CD4-positive, alpha-beta T cell (primary cell): Measurements from ENCODE around the gene RGMA. TPM values are rescaled to one million over a fixed set of nuclear protein-coding genes. Genes with fewer than 3 reads are reported as not detected.

Source experiments
- ATAC-seq: fragments of 200-7000 bp; cut with Tn5 transposase; one replicate; pipeline ENCODE4 v1.10.0; 2022; ENCODE audit warnings: mild to moderate bottlenecking; ENCODE audit not compliant: poor library complexity
- CTCF ChIA-PET: fragments of 350-600 bp; sonication (Branson Sonifier 250); formaldehyde crosslinking; loops from one replicate; lab custom pipeline; 2021; ENCODE audit warnings: antibody characterized with exemption, inconsistent platforms; lab: Charles Lee
- POLR2A ChIA-PET: fragments of 350-600 bp; sonication (Branson Sonifier 250); formaldehyde crosslinking; loops from one replicate; lab custom pipeline; 2021; ENCODE audit warnings: antibody characterized with exemption, inconsistent platforms; lab: Charles Lee
- DNase-seq, 14 experiments: peaks; one replicate each; pipeline ENCODE4 v3.0.0-alpha.2; 2013 to 2020; ENCODE audit warnings: mixed read lengths in 2 of 14
- H3K27ac ChIP-seq, 2 donors: one replicate each; pipeline versions ENCODE4 v1.5.1 to v1.7.0; 2013; ENCODE audit warnings: low read length in 2 of 2, low read depth in 1 of 2, mild to moderate bottlenecking in 1 of 2
- H3K27me3 ChIP-seq, 2 experiments: 1 replicate in 1 of 2; 2 replicates in 1 of 2; pipeline versions ENCODE4 v1.6.1 to v1.7.0; 2013; ENCODE audit warnings: low read length in 2 of 2, control low read depth in 1 of 2, mild to moderate bottlenecking in 1 of 2, moderate library complexity in 1 of 2; ENCODE audit not compliant: insufficient read depth in 2 of 2, control insufficient read depth in 1 of 2
- H3K36me3 ChIP-seq: one replicate; pipeline ENCODE4 v1.6.1; 2013; ENCODE audit warnings: low read length, control low read depth; ENCODE audit not compliant: insufficient read depth
- H3K4me1 ChIP-seq: one replicate; pipeline ENCODE4 v1.6.1; 2013; ENCODE audit warnings: low read length, control low read depth; ENCODE audit not compliant: insufficient read depth
- H3K4me3 ChIP-seq: one replicate; pipeline ENCODE4 v1.5.1; 2013; ENCODE audit warnings: mild to moderate bottlenecking, low read length, moderate library complexity
- H3K9me3 ChIP-seq, 2 experiments: 1 replicate in 1 of 2; 2 replicates in 1 of 2; pipeline versions ENCODE4 v1.6.1 to v1.7.0; 2013; ENCODE audit warnings: low read length in 2 of 2, mild to moderate bottlenecking in 2 of 2, control low read depth in 1 of 2, moderate library complexity in 1 of 2; ENCODE audit not compliant: control insufficient read depth in 1 of 2, insufficient read depth in 1 of 2
- H3K27ac Mint-ChIP-seq: one replicate; pipeline ENCODE4 v1.8.0; 2020; ENCODE audit warnings: mixed read lengths
- H3K27me3 Mint-ChIP-seq: one replicate; pipeline ENCODE4 v1.8.0; 2021; ENCODE audit warnings: mixed read lengths
- H3K36me3 Mint-ChIP-seq: one replicate; pipeline ENCODE4 v1.8.0; 2021; ENCODE audit warnings: low read depth, mixed read lengths
- H3K4me1 Mint-ChIP-seq: one replicate; pipeline ENCODE4 v1.8.0; 2021; ENCODE audit warnings: low read depth, mixed read lengths
- H3K4me3 Mint-ChIP-seq: one replicate; pipeline ENCODE4 v1.8.0; 2020; ENCODE audit warnings: mild to moderate bottlenecking, mixed read lengths
- H3K9me3 Mint-ChIP-seq: one replicate; pipeline ENCODE4 v1.8.0; 2020; ENCODE audit warnings: mixed read lengths
- CTCF ChIP-seq: fragments of 200-600 bp; IDR thresholded peaks from one replicate; pipeline ENCODE4 v1.8.0; 2022; ENCODE audit warnings: antibody characterized with exemption, mild to moderate bottlenecking
- intact Hi-C, 2 experiments: fragments of 100-400 bp; cut with DNase I in 1 of 2; cut with micrococcal nuclease in 1 of 2; formaldehyde crosslinking; loops; one replicate each; pipeline versions ENCODE4 v1.15.1 to v1.9.0; 2023 to 2025; cut with DNase I, micrococcal nuclease
- polyA plus RNA-seq, 2 donors: library from polyadenylated mRNA; unstranded; fragments of 120-200 nt; gene quantifications; one replicate each; pipeline ENCODE4 v1.2.1, GENCODE V29; 2013
- total RNA-seq, 174 experiments: library from RNA in 2 of 174; stranded (reverse) in 2 of 174; gene quantifications; one replicate each; pipeline ENCODE4 v1.2.3 and lab custom pipeline; 2021 to 2026

The RGMA gene
- total RNA-seq (not detected), total RNA-seq (lab: John Stamatoyannopoulos, UW) (0 to 3.4 (median 0.06) reads per million in 172 experiments)
- polyA plus RNA-seq (2013, experiment 1 of 2): 0.01 TPM
- polyA plus RNA-seq (2013, experiment 2 of 2): 1.6 TPM

GRCh38 chr15:93088981-93089726 lies at the start of gene RGMA:
RGMA (minus strand) TSS chr15:93089211; CDS start chr15:93088932, 279 bp downstream.
- CTCF ChIA-PET: no interaction called here
- Mint-ChIP-seq H3K36me3 (no peaks in the 10 kb centered on the region), H3K9me3 (no peaks in the 10 kb centered on the region), H3K27me3 (peaks cover 68% of the 10 kb centered on the region), H3K4me1 (peaks cover 18% of the 10 kb centered on the region), H3K27ac (no peak within 1 kb of the TSS), H3K4me3 (peak within 1 kb of the TSS; percentile 87)
- Histone ChIP-seq H3K27ac (no peak within 1 kb of the TSS), H3K36me3 (no peaks in the 10 kb centered on the region), H3K4me1 (peaks cover 18% of the 10 kb centered on the region), H3K9me3 (no peaks in the 10 kb centered on the region), H3K27me3 (peaks cover 36 to 68% of the 10 kb centered on the region in 2 experiments), H3K4me3 (peak within 1 kb of the TSS; percentile 38)
- peak in 4 of 14 experiments; percentile 5 to 25 (median 12) for DNase-seq
- ATAC-seq: peak; percentile 37
- no peak for TF ChIP-seq CTCF
- intact Hi-C loops: loop anchor here (2.0 to 5.0 kb wide), 2 partner anchors 1033 to 1236 kb away; no protein-coding TSS in a partner anchor
- POLR2A ChIA-PET: no interaction called here

- intact Hi-C loops: no loop called here
- Histone ChIP-seq H3K9me3 (no peaks in the 10 kb centered on the region), H3K4me1 (peaks cover 13% of the 10 kb centered on the region), H3K36me3 (no peaks in the 10 kb centered on the region), H3K4me3 (no peak overlapping the region), H3K27ac (no peak overlapping the region), H3K27me3 (no peaks in the 10 kb centered on the region)
- Mint-ChIP-seq H3K9me3 (no peaks in the 10 kb centered on the region), H3K4me3 (no peak overlapping the region), H3K27ac (no peak overlapping the region), H3K27me3 (no peaks in the 10 kb centered on the region), H3K4me1 (peaks cover 15% of the 10 kb centered on the region), H3K36me3 (no peaks in the 10 kb centered on the region)
- DNase-seq (no peak), ATAC-seq (no peak)
- TF ChIP-seq CTCF: no peak
- POLR2A ChIA-PET: no interaction called here
- CTCF ChIA-PET: no interaction called here
These were observed 47.6 kb upstream of the RGMA start for GRCh38 chr15:93136606-93137005.

- ATAC-seq (no peak), DNase-seq (no peak)
- peaks cover 9% of the 10 kb centered on the region for H3K4me1 ChIP-seq
- no peaks in the 10 kb centered on the region for H3K36me3 Mint-ChIP-seq
- no peaks in the 10 kb centered on the region for H3K27me3 ChIP-seq
- no peak overlapping the region for H3K4me3 Mint-ChIP-seq
- H3K9me3 Mint-ChIP-seq: no peaks in the 10 kb centered on the region
- POLR2A ChIA-PET: no interaction called here
- no peak for TF ChIP-seq CTCF
- intact Hi-C loops: no loop called here
- H3K36me3 ChIP-seq: no peaks in the 10 kb centered on the region
- no peak overlapping the region for H3K4me3 ChIP-seq
- CTCF ChIA-PET: no interaction called here
- no peaks in the 10 kb centered on the region for H3K27me3 Mint-ChIP-seq
- H3K4me1 Mint-ChIP-seq: peaks cover 9% of the 10 kb centered on the region
- no peaks in the 10 kb centered on the region for H3K9me3 ChIP-seq
- H3K27ac ChIP-seq: no peak overlapping the region
- H3K27ac Mint-ChIP-seq: no peak overlapping the region
These were observed 47.0 kb upstream of the RGMA start for GRCh38 chr15:93135997-93136397.
